Stimulated activated CD8-positive, alpha-beta memory T cell treated with anti-CD3 and anti-CD28 coated beads, Interleukin-15, amount 100 ng/mL, for 1 hour (primary cell): Measurements from ENCODE around the gene KCNJ10.

Source experiments
- DNase-seq: peaks from one replicate; pipeline ENCODE4 v3.0.0-alpha.2; 2020; ENCODE audit warnings: low read depth

The KCNJ10 gene

GRCh38 chr1:159962176-159962575 lies 107.8 kb downstream of the KCNJ10 start:
- DNase-seq = no peak

- DNase-seq = no peak
These were observed 108.3 kb downstream of the KCNJ10 start for GRCh38 chr1:159961636-159962035.

GRCh38 chr1:159960721-159961381 lies 109.1 kb downstream of the KCNJ10 start:
- no peak for DNase-seq

- no peak for DNase-seq
These were observed 110.5 kb downstream of the KCNJ10 start for GRCh38 chr1:159959451-159959850.

GRCh38 chr1:159958719-159959380 lies 111.1 kb downstream of the KCNJ10 start:
- DNase-seq = no peak

GRCh38 chr1:159957824-159958268 lies 112.1 kb downstream of the KCNJ10 start:
- no peak for DNase-seq

- DNase-seq = no peak
These were observed 114.5 kb downstream of the KCNJ10 start for GRCh38 chr1:159955456-159955855.

GRCh38 chr1:159953536-159954515 lies 116.1 kb downstream of the KCNJ10 start, which contains the start of gene SLAMF9:
Gene SLAMF9, minus strand, starts transcription at chr1:159954237. Its CDS starts 100 bp downstream, at chr1:159954137.
- no peak for DNase-seq

GRCh38 chr1:159952932-159953331 lies 117.0 kb downstream of the KCNJ10 start:
- DNase-seq = no peak

GRCh38 chr1:159951551-159951950 lies 118.4 kb downstream of the KCNJ10 start:
- DNase-seq = no peak

GRCh38 chr1:159951016-159951415 lies 118.9 kb downstream of the KCNJ10 start:
- DNase-seq = no peak

- no peak for DNase-seq
These were observed 120.0 kb downstream of the KCNJ10 start for GRCh38 chr1:159949981-159950381.

GRCh38 chr1:159949123-159949522 lies 120.8 kb downstream of the KCNJ10 start:
- no peak for DNase-seq
